ENCODE data around the gene EXOSC5.
"Not testable (repeated sequence)": the region's sequence is repeated elsewhere in the genome, so short reads cannot be mapped to it uniquely, and the experiment has no call there.

EXOSC5 gene

GRCh38 chr19:41397086-41398049 is at the start of gene EXOSC5, which contains the start of gene BCKDHA:
TSS of gene EXOSC5 (minus strand) at chr19:41397359. CDS start at chr19:41397328, 31 bp downstream.
TSS of gene BCKDHA (plus strand) at chr19:41397818. CDS start at chr19:41397828, 10 bp downstream.
- peak within 1 kb of the TSS; percentile 99 for H3K27ac Mint-ChIP-seq
- H3K36me3 Mint-ChIP-seq, result peaks cover 17% of the 10 kb centered on the region
- H3K4me3 Mint-ChIP-seq, result peak within 1 kb of the TSS; percentile 99
- H3K27me3 Mint-ChIP-seq, result no peaks in the 10 kb centered on the region
- peak; percentile 100 for ATAC-seq
- H3K9me3 Mint-ChIP-seq, result no peaks in the 10 kb centered on the region
- H3K4me1 Mint-ChIP-seq, result peaks cover 55% of the 10 kb centered on the region

- no peaks in the 10 kb centered on the region for H3K36me3 Mint-ChIP-seq
- H3K9me3 Mint-ChIP-seq, result no peaks in the 10 kb centered on the region
- peaks cover 28% of the 10 kb centered on the region for H3K4me1 Mint-ChIP-seq
- no peak overlapping the region for H3K27ac Mint-ChIP-seq
- no peaks in the 10 kb centered on the region for H3K27me3 Mint-ChIP-seq
- no peak overlapping the region for H3K4me3 Mint-ChIP-seq
- ATAC-seq, result no peak
Measured at GRCh38 chr19:41445575-41445974, 48.4 kb upstream of the EXOSC5 start.

GRCh38 chr19:41443813-41444455 is 46.8 kb upstream of the EXOSC5 start:
- H3K27ac Mint-ChIP-seq, result peak overlapping the region; percentile 1
- ATAC-seq, result no peak
- H3K4me1 Mint-ChIP-seq, result peaks cover 15% of the 10 kb centered on the region
- no peaks in the 10 kb centered on the region for H3K9me3 Mint-ChIP-seq
- no peaks in the 10 kb centered on the region for H3K36me3 Mint-ChIP-seq
- no peaks in the 10 kb centered on the region for H3K27me3 Mint-ChIP-seq
- no peak overlapping the region for H3K4me3 Mint-ChIP-seq

- no peak within 1 kb of the TSS for H3K4me3 Mint-ChIP-seq
- H3K4me1 Mint-ChIP-seq, result peaks cover 15% of the 10 kb centered on the region
- H3K36me3 Mint-ChIP-seq, result peaks cover 2% of the 10 kb centered on the region
- H3K27me3 Mint-ChIP-seq, result no peaks in the 10 kb centered on the region
- H3K27ac Mint-ChIP-seq, result peak within 1 kb of the TSS; percentile 1
- H3K9me3 Mint-ChIP-seq, result no peaks in the 10 kb centered on the region
- ATAC-seq, result no peak
Measured at GRCh38 chr19:41442473-41443355, 45.6 kb upstream of the EXOSC5 start, which contains the start of gene ERICH4. TSS of gene ERICH4 (plus strand) at chr19:41443156. CDS start at chr19:41443170, 14 bp downstream.

GRCh38 chr19:41441321-41441945 is 44.3 kb upstream of the EXOSC5 start:
- no peak for ATAC-seq
- Mint-ChIP-seq H3K4me3 (no peak overlapping the region), H3K36me3 (peaks cover 11% of the 10 kb centered on the region), H3K27me3 (no peaks in the 10 kb centered on the region), H3K4me1 (peaks cover 15% of the 10 kb centered on the region), H3K9me3 (no peaks in the 10 kb centered on the region), H3K27ac (no peak overlapping the region)

- Mint-ChIP-seq H3K36me3 (peaks cover 16% of the 10 kb centered on the region), H3K27ac (no peak within 1 kb of the TSS), H3K4me1 (peaks cover 15% of the 10 kb centered on the region), H3K27me3 (no peaks in the 10 kb centered on the region), H3K4me3 (no peak within 1 kb of the TSS), H3K9me3 (no peaks in the 10 kb centered on the region)
- ATAC-seq, result peak; percentile 98
Measured at GRCh38 chr19:41439441-41440222, 42.5 kb upstream of the EXOSC5 start, which contains the start of gene DMAC2. TSS of gene DMAC2 (minus strand) at chr19:41439912. CDS start at chr19:41439899, 13 bp downstream.

- ATAC-seq, result no peak
- Mint-ChIP-seq H3K36me3 (peaks cover 21% of the 10 kb centered on the region), H3K4me3 (peak overlapping the region; percentile 15), H3K9me3 (no peaks in the 10 kb centered on the region), H3K27me3 (no peaks in the 10 kb centered on the region), H3K4me1 (peaks cover 1% of the 10 kb centered on the region), H3K27ac (no peak overlapping the region)
Measured at GRCh38 chr19:41437944-41438574, 40.9 kb upstream of the EXOSC5 start.

- Mint-ChIP-seq H3K36me3 (peaks cover 32% of the 10 kb centered on the region), H3K4me1 (no peaks in the 10 kb centered on the region), H3K9me3 (no peaks in the 10 kb centered on the region), H3K4me3 (no peak overlapping the region), H3K27ac (no peak overlapping the region), H3K27me3 (no peaks in the 10 kb centered on the region)
- no peak for ATAC-seq
Measured at GRCh38 chr19:41436674-41436951, 39.5 kb upstream of the EXOSC5 start.

GRCh38 chr19:41435936-41436673 is 38.9 kb upstream of the EXOSC5 start:
- Mint-ChIP-seq H3K27me3 (no peaks in the 10 kb centered on the region), H3K36me3 (peaks cover 33% of the 10 kb centered on the region), H3K4me3 (no peak overlapping the region), H3K27ac (no peak overlapping the region), H3K9me3 (no peaks in the 10 kb centered on the region), H3K4me1 (no peaks in the 10 kb centered on the region)
- ATAC-seq, result no peak

GRCh38 chr19:41435376-41435775 is 38.2 kb upstream of the EXOSC5 start:
- not testable (repeated sequence) for H3K9me3 Mint-ChIP-seq, H3K4me1 Mint-ChIP-seq, ATAC-seq, H3K27me3 Mint-ChIP-seq, H3K4me3 Mint-ChIP-seq, H3K27ac Mint-ChIP-seq
- peaks cover 33% of the 10 kb centered on the region for H3K36me3 Mint-ChIP-seq

- H3K9me3 Mint-ChIP-seq, result no peaks in the 10 kb centered on the region
- peaks cover 33% of the 10 kb centered on the region for H3K36me3 Mint-ChIP-seq
- no peaks in the 10 kb centered on the region for H3K27me3 Mint-ChIP-seq
- no peak for ATAC-seq
- H3K4me3 Mint-ChIP-seq, result no peak overlapping the region
- no peaks in the 10 kb centered on the region for H3K4me1 Mint-ChIP-seq
- H3K27ac Mint-ChIP-seq, result no peak overlapping the region
Measured at GRCh38 chr19:41434450-41434849, 37.3 kb upstream of the EXOSC5 start.

GRCh38 chr19:41433171-41433570 is 36.0 kb upstream of the EXOSC5 start:
- H3K4me3 Mint-ChIP-seq, result no peak overlapping the region
- ATAC-seq, result no peak
- no peaks in the 10 kb centered on the region for H3K9me3 Mint-ChIP-seq
- peaks cover 40% of the 10 kb centered on the region for H3K36me3 Mint-ChIP-seq
- H3K27ac Mint-ChIP-seq, result no peak overlapping the region
- no peaks in the 10 kb centered on the region for H3K27me3 Mint-ChIP-seq
- H3K4me1 Mint-ChIP-seq, result peaks cover 5% of the 10 kb centered on the region

Data from stimulated activated memory B cell treated with anti-CD40 and anti-IgM and Interleukin-4, amounts not matched to agents 10 μg/mL and 1 μg/mL and 100 μg/mL, for 72 hours (primary cell).